OCI-LY7 (cell line): ENCODE measurements around the gene FAM120A.

Experiments
- CTCF ChIP-seq: fragments of 200-600 bp; sonication (generic); conservative IDR thresholded peaks from 2 replicates; pipeline ENCODE4 v1.5.1; 2014; ENCODE audit warnings: mild to moderate bottlenecking, antibody characterized with exemption, low read length, moderate library complexity, mixed read lengths
- EZH2phosphoT487 ChIP-seq: fragments of 200-600 bp; sonication (generic); IDR thresholded peaks from 2 replicates; pipeline ENCODE4 v1.6.1; 2018; ENCODE audit warnings: low read depth, borderline replicate concordance, mild to moderate bottlenecking, mixed run types, antibody characterized with exemption, low read length, moderate library complexity, mixed read lengths

GRCh38 chr9:93569621-93570174, 118.2 kb downstream of the FAM120A start:
- no peak for TF ChIP-seq CTCF
- TF ChIP-seq EZH2phosphoT487: no peak
